SU-DHL-6 (cell line): ENCODE results near the gene COL1A1.

Experiments used
- CTCF ChIP-seq: fragments of 200-600 bp; sonication (generic); IDR thresholded peaks from one replicate; pipeline ENCODE4 v1.5.1; 2017; ENCODE audit warnings: antibody characterized with exemption, mild to moderate bottlenecking, low read length, moderate library complexity; ENCODE audit not compliant: insufficient read depth, poor library complexity, severe bottlenecking
- EZH2phosphoT487 ChIP-seq: fragments of 200-600 bp; sonication (generic), shearing (Covaris generic); conservative IDR thresholded peaks from 2 replicates; pipeline ENCODE4 v1.6.1; 2018; ENCODE audit warnings: mild to moderate bottlenecking, antibody characterized with exemption, low read length, moderate library complexity, mixed read lengths

GRCh38 chr17:50225701-50226240 is 24.3 kb upstream of the COL1A1 start:
- TF ChIP-seq CTCF (no peak), EZH2phosphoT487 (no peak)
